GM19351 (cell line): ENCODE results near the gene IFNGR2.
"Not testable (repeated sequence)": the region's sequence is repeated elsewhere in the genome, so short reads cannot be mapped to it uniquely, and the experiment has no call there.

Experiments
- ATAC-seq: cut with Tn5 transposase; IDR thresholded peaks from one replicate; pipeline ENCODE4 v1.9.1; 2021; ENCODE audit warnings: mild to moderate bottlenecking, moderate library complexity; ENCODE audit not compliant: unreplicated experiment

IFNGR2 gene

DNA sequence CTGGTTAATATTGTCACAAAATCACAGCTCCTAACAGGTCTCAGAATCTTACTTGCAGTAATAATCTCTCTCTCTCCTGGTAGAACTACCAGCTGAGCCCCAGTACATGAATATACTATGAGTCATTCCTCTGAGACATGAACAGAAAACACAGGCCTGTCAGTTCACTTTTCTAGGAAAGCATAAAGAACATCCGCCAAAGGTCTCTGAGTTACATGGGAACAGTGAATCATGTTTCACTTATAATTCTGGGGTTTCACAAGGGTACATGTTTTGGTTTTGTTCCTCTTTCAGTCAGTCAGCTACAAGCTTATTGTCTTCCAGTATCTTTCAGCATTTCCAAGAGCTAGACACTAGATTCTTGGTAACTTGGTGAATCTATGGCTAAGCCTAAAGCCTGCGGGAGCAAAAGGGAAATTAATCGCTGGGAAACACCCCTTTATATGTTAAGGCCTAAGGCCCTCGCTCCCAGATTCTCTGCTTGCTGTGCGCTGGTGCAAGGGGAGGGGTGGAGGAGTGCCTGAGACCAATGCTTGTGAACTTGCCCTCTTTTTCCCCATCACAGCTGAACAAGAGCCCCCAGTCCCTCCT is 31.7 kb downstream of the IFNGR2 start:
- peak; percentile 88 for ATAC-seq

DNA sequence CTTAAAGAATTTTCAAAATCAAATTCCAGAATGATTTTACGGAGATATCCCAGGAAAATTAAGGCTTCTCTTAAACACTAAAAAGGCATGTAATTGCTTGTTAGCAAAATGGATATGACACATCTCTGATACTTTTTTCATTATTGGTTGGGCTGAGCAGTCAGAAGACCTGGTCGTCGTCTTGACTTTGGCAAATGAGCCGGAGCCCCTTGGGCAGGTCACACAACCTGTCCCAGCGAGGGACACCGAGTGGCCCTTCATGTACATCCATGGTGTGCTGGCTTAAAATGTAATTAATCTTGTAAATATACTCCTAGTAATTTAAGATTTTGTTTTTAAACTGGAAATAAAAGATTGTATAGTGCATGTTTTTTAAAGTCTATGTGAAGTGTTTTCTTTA is 33.9 kb downstream of the IFNGR2 start:
- no peak for ATAC-seq

DNA sequence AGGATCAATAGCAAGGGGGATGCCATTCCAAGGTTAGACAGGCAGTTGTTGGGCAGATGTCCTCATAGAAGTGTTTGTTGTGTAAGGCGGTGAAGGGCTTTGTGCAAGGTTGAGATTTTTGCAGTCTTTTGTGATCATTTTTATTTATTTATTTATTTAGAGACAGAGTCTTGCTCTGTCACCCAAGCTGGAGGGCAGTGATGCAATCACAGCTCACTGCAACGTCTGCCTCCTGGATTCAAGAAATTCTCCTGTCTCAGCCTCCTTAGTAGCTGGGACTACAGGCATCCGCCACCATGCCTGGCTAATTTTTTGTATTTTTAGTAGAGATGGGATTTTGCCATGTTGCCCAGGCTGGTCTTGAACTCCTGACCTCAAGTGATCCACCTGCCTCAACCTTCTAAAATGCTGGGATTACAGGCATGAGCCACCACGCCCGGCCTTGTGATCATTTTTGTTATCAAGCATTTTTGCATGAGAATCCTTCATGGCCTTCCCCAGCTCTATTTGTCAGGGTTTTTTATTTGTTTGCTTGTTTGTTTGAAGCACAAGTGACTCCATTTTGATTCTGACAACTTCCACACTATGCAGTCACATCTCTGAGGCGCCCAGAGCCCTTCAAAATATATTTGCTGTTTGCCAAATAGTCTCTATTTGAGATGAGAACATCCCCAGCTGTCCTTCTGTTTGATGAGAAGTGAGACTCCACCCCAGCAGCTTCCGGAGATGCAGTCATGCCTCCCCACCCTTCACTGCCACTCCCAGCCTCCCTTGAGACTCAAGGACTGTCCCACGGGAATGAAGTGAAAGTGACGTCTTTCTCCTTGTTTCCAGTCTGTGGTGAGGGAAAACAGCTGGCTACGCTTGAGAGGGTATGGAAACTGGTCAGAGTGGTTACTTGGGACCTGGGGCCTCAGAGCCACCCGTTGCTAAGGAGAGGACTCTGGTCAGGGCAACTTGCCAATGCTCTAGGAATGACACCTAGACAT is 38.6 kb downstream of the IFNGR2 start:
- no peak for ATAC-seq

DNA sequence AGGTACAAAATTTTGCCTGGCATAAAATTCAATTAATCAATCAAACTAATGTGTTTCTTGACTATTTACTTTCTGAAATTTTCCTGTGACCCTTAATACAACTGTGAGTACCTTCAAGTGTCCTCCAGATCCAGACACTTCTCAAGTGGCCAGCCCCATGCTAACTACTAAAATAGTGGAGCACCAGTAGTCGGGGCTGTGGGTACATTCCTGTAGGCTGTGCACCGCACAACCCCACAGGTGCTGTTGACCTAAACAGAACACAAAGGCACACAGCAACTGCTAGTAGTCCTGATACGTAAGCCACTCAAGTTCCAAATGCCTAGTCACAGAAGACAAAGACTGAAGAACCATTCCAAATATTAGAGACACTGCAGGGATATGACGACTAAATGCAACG is 40.0 kb downstream of the IFNGR2 start:
- no peak for ATAC-seq

DNA sequence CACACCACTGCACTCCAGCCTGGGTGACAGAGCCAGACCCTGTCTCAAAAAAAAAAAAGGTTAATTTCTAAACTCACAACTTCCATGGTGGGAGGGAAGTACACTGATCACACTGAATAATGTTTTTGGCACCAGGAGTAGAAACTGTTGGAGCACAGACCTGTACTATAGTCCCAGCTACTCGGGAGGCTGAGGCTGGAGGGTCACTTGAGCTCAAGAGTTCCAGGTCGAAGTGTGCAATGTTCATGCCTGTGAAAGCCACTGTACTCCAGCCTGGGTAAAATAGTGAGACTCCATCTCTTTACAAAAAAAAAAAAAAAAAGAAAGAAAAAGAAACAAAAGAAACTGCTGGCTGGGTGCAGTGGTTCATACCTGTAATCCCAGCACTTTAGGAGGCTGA is 41.3 kb downstream of the IFNGR2 start:
- no peak for ATAC-seq

DNA sequence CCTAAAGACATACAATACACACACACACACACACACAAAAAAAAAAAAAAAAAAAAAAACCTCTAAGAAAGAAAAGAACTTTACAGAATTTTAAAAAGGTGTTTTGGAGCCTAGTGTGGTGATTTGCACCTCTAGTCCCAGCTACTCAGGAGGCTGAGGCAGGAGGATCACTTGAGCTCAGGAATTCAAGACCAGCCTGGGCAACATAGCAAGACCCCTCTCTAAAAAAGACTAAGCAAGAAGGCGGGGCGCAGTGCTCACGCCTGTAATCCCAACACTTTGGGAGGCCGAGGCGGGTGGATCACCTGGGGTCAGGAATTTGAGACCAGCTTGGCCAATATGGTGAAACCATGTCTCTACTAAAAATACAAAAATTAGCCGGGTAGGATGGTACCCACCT is 43.4 kb downstream of the IFNGR2 start:
- not testable (repeated sequence) for ATAC-seq

DNA sequence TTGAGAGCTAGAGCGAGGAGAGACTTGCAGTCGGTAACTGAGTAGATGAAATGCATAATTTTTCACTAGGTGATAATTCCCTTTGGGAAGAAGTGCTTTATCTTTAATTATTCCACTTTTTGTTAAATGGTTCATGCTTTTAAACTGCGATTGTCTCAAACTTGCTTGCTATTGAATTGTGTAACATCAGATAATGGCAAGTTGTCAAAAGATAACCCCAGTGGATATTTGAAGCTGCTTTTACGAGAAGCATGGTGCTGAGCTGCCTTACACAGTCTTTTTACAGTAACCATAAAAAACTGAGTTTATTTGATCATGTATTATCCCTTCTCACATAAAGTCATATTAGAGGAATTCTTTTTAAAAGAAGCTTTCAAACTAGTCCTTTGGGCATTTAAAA is 46.4 kb downstream of the IFNGR2 start:
- ATAC-seq = no peak

DNA sequence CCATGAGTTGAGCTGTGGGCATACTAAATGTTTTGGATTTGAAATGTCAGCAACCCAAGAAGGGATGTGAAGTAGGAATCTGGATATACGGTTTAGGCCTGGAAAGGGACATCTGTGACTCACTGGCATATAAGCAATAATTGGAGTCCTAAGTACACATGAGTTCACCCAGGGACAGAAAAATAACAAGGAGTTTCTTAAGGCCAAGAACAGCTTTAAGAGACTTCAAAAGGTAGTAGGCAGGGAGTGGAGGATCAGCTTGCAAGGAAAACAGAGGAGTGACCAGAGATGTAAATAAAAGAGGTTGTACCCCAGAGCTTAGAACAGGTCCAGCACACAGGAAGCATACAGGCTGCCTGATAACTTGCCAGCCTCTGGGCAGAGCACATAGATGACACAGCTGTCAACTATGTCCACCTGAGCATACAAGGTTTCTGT is 48.4 kb downstream of the IFNGR2 start:
- ATAC-seq = no peak

DNA sequence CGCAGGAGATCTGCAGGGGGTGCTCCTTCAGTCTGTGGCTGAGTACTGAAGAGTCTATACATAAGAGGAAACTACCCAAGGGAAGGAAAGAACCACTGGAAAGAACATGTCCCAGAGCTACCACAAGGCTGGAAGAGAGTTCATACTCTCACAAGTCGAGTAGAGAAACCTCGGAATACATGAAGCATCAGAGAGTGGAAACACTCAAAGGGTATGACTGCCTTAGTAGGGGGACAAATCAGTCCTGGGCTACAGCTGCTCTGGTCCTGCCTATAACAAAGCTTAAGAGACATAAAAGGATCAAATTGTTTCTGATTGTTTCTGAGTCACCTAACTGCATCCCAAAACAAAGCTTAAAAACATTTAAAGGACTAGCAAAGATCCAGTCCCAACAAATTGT is 49.1 kb downstream of the IFNGR2 start:
- ATAC-seq = no peak

DNA sequence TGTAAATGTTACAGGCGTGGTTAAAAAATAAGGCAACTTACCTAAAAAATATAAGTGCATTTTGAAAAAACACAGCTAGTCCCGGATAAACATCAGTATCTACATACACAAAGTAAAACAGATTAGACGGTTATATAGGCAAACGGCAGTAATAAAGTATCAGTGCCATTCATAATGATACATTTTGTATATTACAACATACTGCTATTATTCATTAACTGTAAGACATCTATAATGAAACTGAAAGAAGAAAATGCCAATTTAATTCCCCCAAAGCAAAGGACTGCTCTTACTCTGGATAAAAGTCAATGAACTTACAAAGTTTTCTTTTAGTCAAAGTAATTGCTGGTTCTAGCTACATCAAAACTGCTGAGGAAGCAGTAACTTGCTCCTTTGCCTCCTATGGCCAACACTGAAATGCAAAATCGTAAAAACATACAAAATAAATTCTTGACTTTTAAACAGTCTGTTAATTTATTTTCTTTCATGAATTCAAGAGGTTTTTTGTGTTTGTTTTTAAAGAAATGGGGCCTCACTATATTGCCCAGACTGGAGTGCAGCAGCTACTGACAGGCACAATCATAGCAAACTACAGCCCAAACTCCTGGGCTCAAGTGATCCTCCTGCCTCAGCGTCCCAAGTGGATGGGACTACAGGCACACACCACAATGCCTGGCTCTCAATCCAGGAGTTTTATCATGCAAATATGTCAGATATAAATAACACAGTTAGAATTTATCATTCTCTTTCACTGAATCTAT is 52.7 kb downstream of the IFNGR2 start:
- no peak for ATAC-seq

DNA sequence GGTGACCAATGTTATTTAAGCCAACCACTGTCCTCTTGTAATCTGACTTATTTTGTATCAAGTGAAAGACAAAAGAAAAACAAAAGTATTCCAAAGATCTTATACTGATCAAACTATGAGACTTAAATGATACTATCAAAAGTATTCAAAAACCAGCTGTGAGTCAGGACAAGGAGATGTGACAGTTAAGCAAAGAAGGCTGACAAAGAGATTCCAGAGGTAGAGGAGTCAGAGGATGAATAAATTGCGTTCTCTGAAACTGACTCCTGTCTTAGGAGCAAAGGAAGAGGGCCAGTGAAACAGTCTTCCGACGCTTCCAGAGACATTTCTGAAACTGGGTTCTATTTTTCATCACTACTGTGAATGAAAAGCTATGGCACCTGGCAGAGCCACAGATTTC is 55.6 kb downstream of the IFNGR2 start:
- ATAC-seq = no peak

DNA sequence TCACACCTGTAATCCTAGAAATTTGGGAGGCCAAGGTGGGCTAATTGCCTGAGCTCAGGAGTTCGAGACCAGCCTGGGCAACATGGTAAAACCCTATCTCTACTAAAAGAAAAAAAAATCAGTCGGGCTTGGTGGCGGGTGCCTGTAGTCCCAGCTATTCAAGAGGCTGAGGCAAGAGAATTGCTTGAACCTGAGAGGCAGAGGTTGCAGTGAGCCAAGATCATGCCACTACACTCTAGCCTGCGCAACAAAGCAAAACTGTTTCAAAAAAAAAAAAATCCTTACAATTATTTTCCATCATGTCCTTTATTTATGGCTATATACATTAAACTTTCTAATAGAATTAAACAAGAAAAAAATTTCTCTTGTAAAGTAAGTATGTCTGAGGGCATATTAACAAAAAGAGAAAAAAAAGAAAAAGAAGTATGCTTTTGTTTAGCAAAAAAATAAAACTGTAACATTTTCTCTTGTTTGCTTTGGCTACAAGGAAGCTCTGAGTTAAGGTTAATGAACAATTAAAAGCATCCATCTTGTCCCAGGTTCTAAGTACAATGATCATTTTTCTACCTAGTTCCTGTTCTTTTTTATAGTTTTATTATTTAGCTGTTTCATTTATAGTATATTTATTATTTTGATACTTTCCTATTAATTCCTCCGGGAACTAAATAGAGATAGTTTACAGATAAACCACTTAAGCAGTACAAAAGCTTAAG is 58.5 kb downstream of the IFNGR2 start:
- ATAC-seq = no peak

DNA sequence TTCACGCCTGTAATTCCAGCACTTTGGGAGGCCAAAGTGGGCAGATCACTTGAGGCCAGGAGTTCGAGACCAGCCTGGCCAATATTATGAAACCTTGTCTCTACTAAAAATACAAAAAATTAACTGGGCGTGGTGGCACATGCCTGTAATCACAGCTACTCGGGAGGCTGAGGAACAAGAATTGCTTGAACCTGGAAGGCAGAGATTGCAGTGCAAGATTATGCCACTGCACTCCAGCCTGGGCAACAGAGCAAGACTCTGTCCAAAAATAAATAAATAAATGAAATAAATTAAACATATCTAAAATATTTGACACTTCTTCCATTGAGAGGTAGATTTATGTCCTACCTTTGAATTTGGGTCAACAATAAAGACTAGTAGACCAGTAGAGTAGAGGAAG is 66.0 kb downstream of the IFNGR2 start:
- ATAC-seq = not testable (repeated sequence)

DNA sequence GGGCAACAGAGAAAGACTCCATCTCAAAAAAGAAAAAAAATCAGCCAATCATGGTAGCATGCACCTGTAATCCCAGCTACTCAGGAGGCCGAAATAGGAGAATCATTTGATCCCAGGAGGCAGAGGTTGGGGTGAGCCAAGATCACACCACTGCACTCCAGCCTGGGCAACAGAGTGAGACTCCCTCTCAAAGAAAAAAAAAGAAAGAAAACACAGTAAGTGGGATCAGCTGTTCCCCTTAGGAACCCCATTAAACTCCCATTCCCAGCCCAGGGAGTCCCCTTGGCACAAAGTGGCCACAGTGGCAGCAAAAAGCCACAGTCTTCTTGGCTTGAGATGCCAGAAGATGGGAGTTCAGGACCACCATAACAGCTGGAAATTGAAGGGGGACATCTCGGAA is 67.5 kb downstream of the IFNGR2 start:
- ATAC-seq = no peak

DNA sequence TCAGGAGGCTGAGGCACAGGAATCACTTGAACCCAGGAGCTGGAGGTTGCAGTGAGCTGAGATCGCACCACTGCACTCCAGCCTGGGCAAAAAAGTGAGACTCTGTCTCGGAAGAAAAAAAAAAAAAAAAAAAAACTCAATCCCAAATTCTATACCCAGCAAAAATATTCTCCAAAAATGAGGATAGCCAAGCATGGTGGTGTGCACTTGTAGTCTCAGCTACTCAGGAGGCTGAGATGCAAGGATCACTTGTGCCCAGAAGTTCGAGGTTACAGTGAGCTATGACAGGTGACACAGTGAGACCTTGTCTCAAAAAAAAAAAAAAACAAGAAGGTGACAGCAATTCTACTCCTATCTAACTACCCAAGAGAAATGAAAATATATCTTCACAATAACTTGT is 70.1 kb downstream of the IFNGR2 start:
- ATAC-seq = no peak

DNA sequence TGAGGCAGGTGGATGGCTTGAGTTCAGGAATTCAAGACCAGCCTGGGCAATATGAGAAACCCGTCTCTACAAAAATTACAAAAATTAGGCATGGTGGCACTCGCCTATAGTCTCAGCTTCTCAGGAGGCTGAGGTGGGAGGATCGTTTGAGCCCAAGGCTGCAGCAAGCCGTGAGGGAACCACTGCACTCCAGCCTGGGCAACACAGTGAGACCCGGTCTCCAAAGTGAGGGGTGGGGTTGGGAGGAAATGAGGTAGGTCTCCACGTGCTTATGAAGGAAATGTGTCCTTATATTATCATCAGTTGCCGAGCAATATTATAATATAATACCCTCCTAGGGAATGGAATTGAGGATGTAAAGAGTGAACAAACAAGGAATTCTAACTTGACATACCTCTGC is 73.9 kb downstream of the IFNGR2 start:
- no peak for ATAC-seq

DNA sequence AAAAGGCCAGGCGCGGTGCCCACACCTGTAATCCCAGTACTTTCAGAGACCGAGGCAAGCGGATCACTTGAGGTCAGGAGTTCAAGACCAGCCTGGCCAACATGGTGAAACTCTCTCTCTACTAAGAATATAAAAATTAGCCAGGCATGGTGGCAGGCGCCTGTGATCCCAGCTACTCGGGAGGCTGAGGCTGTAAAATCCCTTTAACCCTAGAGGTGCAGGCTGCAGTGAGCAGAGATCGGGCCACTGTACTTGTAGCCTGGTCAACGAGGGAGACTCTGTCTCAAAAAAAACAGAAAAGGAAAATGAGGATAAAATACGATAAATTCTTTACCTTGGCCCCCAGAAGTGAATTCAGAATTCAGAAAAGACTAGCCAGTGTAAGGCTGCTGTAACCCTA is 75.0 kb downstream of the IFNGR2 start:
- no peak for ATAC-seq

DNA sequence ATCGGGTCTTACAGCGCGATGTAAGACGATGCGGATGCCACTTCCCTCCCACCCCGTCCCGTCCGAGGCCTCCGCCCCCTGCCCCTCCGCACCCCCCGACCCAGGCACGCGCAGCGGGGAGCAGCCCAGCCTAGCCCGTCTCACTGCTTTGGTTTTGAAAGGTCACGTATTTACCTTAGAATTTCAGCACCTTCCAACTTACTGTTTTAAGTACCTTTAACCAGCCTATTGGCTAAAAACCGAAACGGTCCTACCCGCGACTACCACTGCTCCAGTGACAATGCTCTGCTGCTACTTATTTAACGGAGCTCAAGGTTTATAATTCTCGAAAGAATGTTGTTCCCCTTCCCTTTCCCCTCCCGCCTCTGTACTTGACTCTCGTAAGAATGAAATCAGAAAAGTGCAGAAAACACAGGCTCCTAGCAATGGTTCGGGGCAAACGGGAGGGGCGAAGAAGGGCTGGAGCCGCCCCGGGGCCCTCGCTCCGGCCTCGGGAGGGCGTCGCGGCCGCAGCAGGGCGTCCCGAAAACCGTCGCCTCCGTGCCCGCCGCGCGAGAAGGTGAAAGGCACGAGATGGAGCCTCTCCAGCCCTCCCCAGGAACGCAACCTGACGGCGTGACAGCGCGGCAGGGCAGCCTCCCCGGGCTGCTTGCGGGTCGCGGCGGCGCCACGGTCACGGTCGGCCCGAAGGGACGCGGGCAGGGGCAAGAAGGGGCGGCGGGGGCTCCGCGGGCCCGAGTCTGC is 75.9 kb downstream of the IFNGR2 start:
- ATAC-seq = peak; percentile 23

DNA sequence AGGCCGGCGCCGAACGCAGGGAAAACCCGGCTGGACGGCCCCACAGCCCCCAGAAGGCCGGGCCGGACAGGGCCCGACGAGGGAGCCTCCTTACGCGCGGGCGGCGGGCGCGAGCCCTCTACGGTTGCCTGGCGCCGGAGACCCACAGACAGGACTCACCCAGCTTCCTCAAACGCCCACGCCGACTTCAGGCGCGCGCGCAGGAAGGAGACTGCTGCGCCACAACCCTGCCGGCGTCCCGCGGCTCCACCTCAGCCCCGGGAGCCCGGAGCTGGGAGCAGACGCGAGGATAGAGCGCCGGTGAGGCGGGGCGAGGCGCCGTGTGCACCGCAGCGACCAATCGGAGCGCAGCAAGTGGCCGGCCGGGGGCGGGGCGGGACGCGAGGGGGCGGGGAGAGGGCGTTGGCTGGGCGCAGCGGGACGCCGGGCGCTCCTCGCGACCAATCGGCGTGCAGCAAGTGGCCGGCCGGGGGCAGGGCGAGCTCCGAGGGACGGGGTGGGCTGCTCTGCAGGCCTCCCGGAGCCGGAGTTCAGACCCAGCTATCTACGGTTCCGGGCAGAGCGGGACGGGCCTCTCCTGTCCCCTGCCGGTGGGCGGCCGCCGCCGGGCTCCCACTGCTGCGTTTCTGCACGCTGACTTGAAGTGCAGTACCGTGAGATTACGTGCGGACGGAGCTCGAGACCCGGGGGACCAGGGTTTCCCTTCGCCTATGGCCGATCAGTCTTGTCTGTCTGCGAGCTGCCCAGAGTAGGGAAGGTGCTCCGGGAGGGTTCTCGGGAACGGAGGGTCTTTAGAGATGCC is 76.7 kb downstream of the IFNGR2 start, which contains the start of gene TMEM50B:
TMEM50B (minus strand) TSS at position 296 of the 802 bp plus-strand sequence. CDS start 11,089 bp downstream, outside the sequence.
- peak; percentile 86 for ATAC-seq
